GM12891 (cell line): ENCODE results near the gene STK32B.
"Not testable (repeated sequence)": the region's sequence is repeated elsewhere in the genome, so short reads cannot be mapped to it uniquely, and the experiment has no call there.

ENCODE experiments used
- DNase-seq: peaks from one replicate; pipeline ENCODE4 v3.0.0; 2011; ENCODE audit warnings: low spot score; ENCODE audit not compliant: insufficient read length
- FAIRE-seq: peaks from 2 replicates; lab custom pipeline; 2011; peaks lifted over from hg19 to GRCh38; lab: Jason Lieb, UNC
- PAX5 ChIP-seq: IDR thresholded peaks from 2 replicates; pipeline ENCODE4 v1.6.1; 2011; ENCODE audit warnings: low read length, moderate library complexity, mild to moderate bottlenecking; ENCODE audit not compliant: insufficient read depth, severe bottlenecking
- POLR2A ChIP-seq: IDR thresholded peaks from 2 replicates; pipeline ENCODE4 v1.6.1; 2011; ENCODE audit warnings: low read depth, low read length, control low read depth
- POLR2AphosphoS5 ChIP-seq: IDR thresholded peaks from 2 replicates; pipeline ENCODE4 v1.6.1; 2011; ENCODE audit warnings: low read depth, low read length, control low read depth
- POU2F2 ChIP-seq: IDR thresholded peaks from 2 replicates; pipeline ENCODE4 v1.6.1; 2011; ENCODE audit warnings: low read depth, mild to moderate bottlenecking, control low read depth, low read length, moderate library complexity
- SPI1 ChIP-seq: IDR thresholded peaks from 2 replicates; pipeline ENCODE4 v1.6.1; 2011; ENCODE audit warnings: low read depth, low read length, control low read depth
- TAF1 ChIP-seq: IDR thresholded peaks from 2 replicates; pipeline ENCODE4 v1.6.1; 2011; ENCODE audit warnings: low read depth, low read length, control low read depth

STK32B gene

GRCh38 chr4:5433196-5433595, 381.9 kb downstream of the STK32B start:
- DNase-seq (no peak), FAIRE-seq (no peak)
- TF ChIP-seq SPI1 = no peak
- no peak for TF ChIP-seq POLR2AphosphoS5
- TF ChIP-seq POLR2A = no peak
- no peak for TF ChIP-seq PAX5
- TF ChIP-seq POU2F2 = no peak
- TF ChIP-seq TAF1 = no peak

DNA sequence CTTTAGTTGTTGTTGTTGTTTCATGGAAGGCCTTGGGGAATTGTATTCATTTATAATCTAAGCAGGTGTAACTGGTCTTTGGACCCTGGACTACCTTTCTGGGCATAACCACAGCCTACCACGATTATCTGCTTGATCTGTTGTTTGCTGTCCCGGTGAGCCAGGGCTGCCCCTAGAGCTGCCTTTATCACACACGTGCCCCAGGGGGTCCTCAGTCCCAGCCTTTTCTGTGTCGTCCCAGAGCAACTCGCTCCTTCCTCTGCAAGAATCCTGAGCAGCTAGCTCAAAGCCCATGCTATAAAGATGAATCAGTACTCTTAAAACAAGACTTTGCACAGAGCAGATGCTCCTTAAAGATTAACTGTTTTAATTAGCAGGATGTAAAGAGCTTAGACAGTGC, 383.9 kb downstream of the STK32B start:
- DNase-seq (no peak), FAIRE-seq (no peak)
- no peak for TF ChIP-seq POLR2AphosphoS5
- no peak for TF ChIP-seq TAF1
- no peak for TF ChIP-seq POU2F2
- no peak for TF ChIP-seq POLR2A
- no peak for TF ChIP-seq SPI1
- no peak for TF ChIP-seq PAX5

- DNase-seq (no peak), FAIRE-seq (no peak)
- TF ChIP-seq POLR2A (no peak), POU2F2 (no peak), TAF1 (no peak), POLR2AphosphoS5 (no peak), SPI1 (no peak), PAX5 (no peak)
Measured at GRCh38 chr4:5435823-5436222, 384.5 kb downstream of the STK32B start.

DNA sequence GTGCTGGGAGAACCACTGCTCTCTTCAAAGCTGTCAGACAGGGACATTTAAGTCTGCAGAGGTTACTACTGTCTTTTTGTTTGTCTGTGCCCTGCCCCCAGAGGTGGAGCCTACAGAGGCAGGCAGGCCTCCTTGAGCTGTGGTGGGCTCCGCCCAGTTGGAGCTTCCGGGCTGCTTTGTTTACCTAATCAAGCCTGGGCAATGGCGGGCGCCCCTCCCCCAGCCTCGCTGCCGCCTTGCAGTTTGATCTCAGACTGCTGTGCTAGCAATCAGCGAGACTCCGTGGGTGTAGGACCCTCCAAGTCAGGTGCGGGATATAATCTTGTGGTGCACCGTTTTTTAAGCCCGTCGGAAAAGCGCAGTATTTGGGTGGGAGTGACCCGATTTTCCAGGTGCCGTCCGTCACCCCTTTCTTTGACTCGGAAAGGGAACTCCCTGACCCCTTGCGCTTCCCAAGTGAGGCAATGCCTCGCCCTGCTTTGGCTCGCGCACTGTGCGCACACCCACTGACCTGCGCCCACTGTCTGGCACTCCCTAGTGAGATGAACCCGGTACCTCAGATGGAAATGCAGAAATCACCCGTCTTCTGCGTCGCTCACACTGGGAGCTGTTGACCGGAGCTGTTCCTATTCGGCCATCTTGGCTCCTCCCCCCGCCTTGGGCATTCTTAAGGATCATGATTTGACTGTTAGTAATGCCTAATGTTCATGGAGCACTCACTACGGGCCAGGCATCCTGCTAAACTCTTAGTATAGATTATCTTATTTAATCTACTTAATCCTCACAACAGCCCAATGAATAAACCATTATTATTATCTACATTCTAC, 392.9 kb downstream of the STK32B start:
- not testable (repeated sequence) for FAIRE-seq, DNase-seq

DNA sequence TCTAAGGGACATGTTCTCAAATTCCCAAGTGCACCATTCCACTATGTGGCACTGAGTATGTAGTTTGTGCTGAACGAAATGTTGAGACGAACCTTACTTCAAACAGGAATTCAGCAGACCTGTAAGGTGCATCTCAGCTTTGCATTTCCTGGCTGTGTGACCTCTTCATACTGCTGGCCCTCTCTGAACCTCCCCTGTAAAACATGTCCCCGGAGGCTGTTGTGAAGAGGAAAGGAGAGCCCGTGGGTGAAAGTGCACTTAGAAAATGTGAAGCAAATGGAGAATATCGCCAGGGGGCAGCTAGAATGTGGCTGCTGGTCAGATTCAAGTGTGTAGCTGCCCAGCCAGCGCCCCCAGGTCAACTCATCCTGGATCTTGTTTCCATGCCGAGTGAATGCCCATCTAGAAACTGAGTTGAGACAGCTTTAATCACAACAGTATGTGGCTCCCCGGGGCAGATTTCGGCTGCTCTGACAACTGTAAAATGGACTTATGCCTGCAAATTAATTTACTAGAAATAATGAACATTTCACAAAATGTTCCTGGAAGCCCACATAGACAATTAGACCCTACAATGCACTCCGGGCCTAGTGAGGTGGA, 393.7 kb downstream of the STK32B start:
- no peak for DNase-seq
- TF ChIP-seq POLR2A = no peak
- no peak for TF ChIP-seq TAF1
- no peak for TF ChIP-seq SPI1
- no peak for TF ChIP-seq POU2F2
- no peak for TF ChIP-seq PAX5
- TF ChIP-seq POLR2AphosphoS5 = no peak
- no peak for FAIRE-seq

- DNase-seq (no peak), FAIRE-seq (no peak)
- TF ChIP-seq POLR2AphosphoS5 = no peak
- TF ChIP-seq TAF1 = no peak
- TF ChIP-seq POLR2A = no peak
- TF ChIP-seq SPI1 = no peak
- TF ChIP-seq PAX5 = no peak
- no peak for TF ChIP-seq POU2F2
Measured at GRCh38 chr4:5446595-5447226, 395.4 kb downstream of the STK32B start.

GRCh38 chr4:5447755-5448154, 396.5 kb downstream of the STK32B start:
- no peak for FAIRE-seq
- DNase-seq = no peak
- TF ChIP-seq POU2F2 (no peak), POLR2AphosphoS5 (no peak), SPI1 (no peak), TAF1 (no peak)

DNA sequence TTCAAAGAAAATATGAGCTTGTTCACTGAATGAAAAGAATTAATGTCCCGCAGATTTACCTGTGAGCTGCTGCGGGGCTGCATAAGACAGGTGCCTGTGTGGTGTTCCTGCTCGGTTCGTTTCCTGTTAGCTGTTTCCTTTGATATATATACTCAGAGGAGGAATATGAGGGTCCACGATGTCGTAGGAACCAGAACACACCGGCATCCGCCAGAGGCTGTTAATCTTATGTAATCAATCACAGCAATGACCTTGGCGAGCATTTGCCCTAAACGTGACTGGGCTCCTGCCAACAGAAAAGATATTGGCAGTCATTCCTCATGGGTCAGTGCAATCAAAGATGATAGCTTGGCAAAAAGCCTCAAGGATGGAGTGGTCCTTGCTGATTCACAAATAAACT, 396.9 kb downstream of the STK32B start:
- TF ChIP-seq POU2F2 = no peak
- TF ChIP-seq TAF1 = no peak
- no peak for TF ChIP-seq POLR2AphosphoS5
- TF ChIP-seq SPI1 = no peak
- no peak for TF ChIP-seq POLR2A
- TF ChIP-seq PAX5 = no peak
- no peak for FAIRE-seq

DNA sequence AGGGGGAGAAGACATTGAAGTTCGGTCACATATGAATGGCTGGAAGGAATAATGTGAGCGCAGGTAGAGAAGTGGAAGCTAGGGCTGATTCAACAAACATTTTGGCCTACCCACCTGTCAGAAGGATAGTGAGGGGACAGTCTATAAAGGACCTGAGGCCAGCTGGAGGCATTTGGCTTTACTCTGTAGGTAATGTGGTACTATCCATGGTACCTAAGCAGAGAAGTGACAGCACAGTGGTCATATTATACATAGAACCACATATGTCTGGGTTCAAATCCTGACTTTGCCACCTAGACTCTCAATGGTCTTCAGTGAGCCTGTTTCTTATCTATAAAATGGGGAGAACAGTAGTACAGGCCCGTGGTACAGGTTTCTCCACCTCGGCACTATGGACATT, 400.0 kb downstream of the STK32B start:
- DNase-seq (no peak), FAIRE-seq (no peak)
- no peak for TF ChIP-seq POU2F2
- TF ChIP-seq PAX5 = no peak
- no peak for TF ChIP-seq POLR2A
- TF ChIP-seq POLR2AphosphoS5 = no peak
- no peak for TF ChIP-seq SPI1
- no peak for TF ChIP-seq TAF1

More for the DNA sequence above, 396.9 kb downstream of the STK32B start:
- DNase-seq = no peak
